ENCODE data around the gene TNNI3. TPM values are rescaled to one million over a fixed set of nuclear protein-coding genes. Genes with fewer than 3 reads are reported as not detected.

The TNNI3 gene
- total and polyA plus RNA-seq, 10 of the 15 experiments (the other 5 are each of a cell fraction or from before 2014, with no cell fraction given) = not detected

GRCh38 chr19:55146078-55146704 is 11.3 kb downstream of the TNNI3 start:
- RAD21 ChIA-PET (ENCODE audit: unreplicated experiment) = interaction anchor here (1.3 kb wide), 1 partner anchor 486 kb away, joined by 3 read pairs; no protein-coding TSS in a partner anchor
- Histone ChIP-seq H3K27ac (ENCODE audit: control insufficient read depth, insufficient read depth) (no peak overlapping the region), H2AFZ (ENCODE audit: control insufficient read depth, low read depth, low read length) (no peak overlapping the region), H3K4me2 (ENCODE audit: control insufficient read depth, insufficient read depth) (no peak overlapping the region), H3K36me3 (ENCODE audit: control insufficient read depth in 2 of 2, insufficient read depth in 2 of 2, low read length in 1 of 2) (no peaks in the 10 kb centered on the region), H3K4me3 (no peak overlapping the region), H3K4me1 (ENCODE audit: control insufficient read depth, insufficient read depth, low read length) (no peaks in the 10 kb centered on the region), H3K79me2 (ENCODE audit: control insufficient read depth, insufficient read depth, low read length) (no peaks in the 10 kb centered on the region), H4K20me1 (ENCODE audit: control insufficient read depth, insufficient read depth) (no peaks in the 10 kb centered on the region), H3K27me3 (replicated peaks in 1 of 2; ENCODE audit: control insufficient read depth in 2 of 2, insufficient read depth in 2 of 2, low read length in 1 of 2) (no peaks in the 10 kb centered on the region; a peak in 2 of 4 replicates), H3K9me3 (replicated peaks; ENCODE audit: control insufficient read depth, insufficient read depth, low read length) (no peaks in the 10 kb centered on the region), H3K9ac (ENCODE audit: control insufficient read depth, insufficient read depth, low read length) (no peak overlapping the region)
- CTCF ChIA-PET = interaction anchor here (0.8 to 2.0 kb wide), 3 partner anchors 10 to 114 kb away, joined by 3 to 11 read pairs (median 3); no protein-coding TSS in a partner anchor
- 0% methylated on average over 3 of the region's 41 CpGs for WGBS (ENCODE audit: insufficient coverage, insufficient replicate concordance, low lambda C conversion rate, missing lambda C conversion rate)
- POLR2A ChIA-PET = no interaction called here
- SMC1A ChIA-PET (ENCODE audit: uncharacterized antibody, unreplicated experiment) = no interaction called here
- no peak for DNase-seq (ENCODE audit: low read depth, low spot score)
- in situ Hi-C loops (cut with MboI) = no loop called here
- no peak for FAIRE-seq
- BruUV-seq (replicated peaks) = no TSS peak
- intact Hi-C loops (cut with micrococcal nuclease; ENCODE audit: unreplicated experiment) = no loop called here
- ATAC-seq = peak; percentile 68
- TF ChIP-seq EGR1 (IDR thresholded peaks at IDR 0.05; ENCODE audit: borderline replicate concordance in 1 of 2, low read depth in 2 of 2, low read length in 2 of 2) (no peak), YBX1 (IDR thresholded peaks at IDR 0.05) (no peak), IKZF1 (conservative IDR thresholded peaks at IDR 0.05) (no peak), CHD4 (IDR thresholded peaks at IDR 0.05) (no peak), RAD21 (IDR thresholded peaks at IDR 0.05; ENCODE audit: insufficient read depth, low read depth, low read length) (peak; percentile 38; the same call in 1 of the 2 replicates), EED (IDR thresholded peaks at IDR 0.05; ENCODE audit: low read depth) (no peak), CTCF (IDR thresholded peaks at IDR 0.05 in 2 of 3, conservative IDR thresholded peaks at IDR 0.05 in 1 of 3; ENCODE audit: control insufficient read depth in 2 of 3, extremely low read depth in 1 of 3, insufficient read depth in 1 of 3, low read depth in 3 of 3, low read length in 3 of 3) (peak; percentile 37 to 70 (median 45)), NR2C1 (IDR thresholded peaks at IDR 0.05) (no peak), HSF1 (IDR thresholded peaks at IDR 0.05; ENCODE audit: low read depth, low read length) (no peak), USF2 (IDR thresholded peaks at IDR 0.05; ENCODE audit: borderline replicate concordance, low read depth, low read length) (no peak), SREBF1 (IDR thresholded peaks at IDR 0.05; ENCODE audit: low read length) (no peak), SUZ12 (IDR thresholded peaks at IDR 0.05; ENCODE audit: unreplicated experiment) (peak; percentile 48), POU2F2 (IDR thresholded peaks at IDR 0.05; ENCODE audit: borderline replicate concordance, low read depth, low read length) (no peak), IKZF2 (IDR thresholded peaks at IDR 0.05) (no peak), CEBPB (IDR thresholded peaks at IDR 0.05; ENCODE audit: borderline replicate concordance in 1 of 2, low read depth in 2 of 2, low read length in 2 of 2) (no peak), NFYB (IDR thresholded peaks at IDR 0.05; ENCODE audit: insufficient read depth, low read depth, low read length) (no peak), HDAC6 (IDR thresholded peaks at IDR 0.05; ENCODE audit: unreplicated experiment) (no peak), SKIL (IDR thresholded peaks at IDR 0.05; ENCODE audit: low read depth, poor library complexity, severe bottlenecking) (no peak)

All from GM12878 (cell line).